Ovary (tissue), 3 donors: ENCODE results near the gene KCNE2.

Experiments
- POLR2A ChIP-seq: fragments of 450-650 bp; IDR thresholded peaks from one replicate; pipeline ENCODE4 v1.6.1; 2017; ENCODE audit warnings: antibody characterized with exemption, mild to moderate bottlenecking, moderate library complexity
- TF ChIP-seq, protein P1 (sequence below), 3 donors: fragments of 450-650 bp in 2 of 3; fragments of 200-600 bp in 1 of 3; IDR thresholded peaks; one replicate each; pipeline versions ENCODE4 v1.5.1 to v1.8.0; 2016 to 2022; ENCODE audit warnings: antibody characterized with exemption in 3 of 3, mild to moderate bottlenecking in 1 of 3
- donor health status: DM: no; HTN: no; CAD: no.

DNA sequence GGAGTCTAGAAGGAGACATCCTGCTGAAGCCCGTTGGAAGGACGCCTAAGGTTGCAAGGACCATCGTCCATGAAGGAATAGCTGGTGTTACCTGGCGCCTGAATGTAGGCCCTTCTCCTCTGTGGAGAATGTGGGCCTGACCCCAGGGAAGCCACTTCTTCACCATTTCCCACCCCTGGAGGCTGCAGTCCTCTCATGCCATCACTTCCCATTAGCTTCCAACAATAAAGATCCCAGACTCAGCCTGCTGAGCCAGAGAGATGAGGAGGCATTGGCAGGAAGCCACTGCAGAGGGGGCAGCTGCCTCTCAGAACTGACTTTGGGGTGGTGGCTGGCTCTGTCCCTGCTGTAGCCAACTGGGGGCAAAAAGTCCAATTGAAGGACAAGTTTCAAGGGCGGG lies 21.3 kb upstream of the KCNE2 start:
- TF ChIP-seq, protein P1, sequence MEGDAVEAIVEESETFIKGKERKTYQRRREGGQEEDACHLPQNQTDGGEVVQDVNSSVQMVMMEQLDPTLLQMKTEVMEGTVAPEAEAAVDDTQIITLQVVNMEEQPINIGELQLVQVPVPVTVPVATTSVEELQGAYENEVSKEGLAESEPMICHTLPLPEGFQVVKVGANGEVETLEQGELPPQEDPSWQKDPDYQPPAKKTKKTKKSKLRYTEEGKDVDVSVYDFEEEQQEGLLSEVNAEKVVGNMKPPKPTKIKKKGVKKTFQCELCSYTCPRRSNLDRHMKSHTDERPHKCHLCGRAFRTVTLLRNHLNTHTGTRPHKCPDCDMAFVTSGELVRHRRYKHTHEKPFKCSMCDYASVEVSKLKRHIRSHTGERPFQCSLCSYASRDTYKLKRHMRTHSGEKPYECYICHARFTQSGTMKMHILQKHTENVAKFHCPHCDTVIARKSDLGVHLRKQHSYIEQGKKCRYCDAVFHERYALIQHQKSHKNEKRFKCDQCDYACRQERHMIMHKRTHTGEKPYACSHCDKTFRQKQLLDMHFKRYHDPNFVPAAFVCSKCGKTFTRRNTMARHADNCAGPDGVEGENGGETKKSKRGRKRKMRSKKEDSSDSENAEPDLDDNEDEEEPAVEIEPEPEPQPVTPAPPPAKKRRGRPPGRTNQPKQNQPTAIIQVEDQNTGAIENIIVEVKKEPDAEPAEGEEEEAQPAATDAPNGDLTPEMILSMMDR (IDR thresholded peaks at IDR 0.05), result no peak
- TF ChIP-seq POLR2A, result no peak
